DMS 273 (cell line): ENCODE results near the gene AOX1.
"Not testable (repeated sequence)": the region's sequence is repeated elsewhere in the genome, so short reads cannot be mapped to it uniquely, and the experiment has no call there.

Experiments
- DNase-seq: peaks from one replicate; lab custom pipeline; 2025; ENCODE audit not compliant: unreplicated experiment; lab: John Stamatoyannopoulos, UW

AOX1 gene

DNA sequence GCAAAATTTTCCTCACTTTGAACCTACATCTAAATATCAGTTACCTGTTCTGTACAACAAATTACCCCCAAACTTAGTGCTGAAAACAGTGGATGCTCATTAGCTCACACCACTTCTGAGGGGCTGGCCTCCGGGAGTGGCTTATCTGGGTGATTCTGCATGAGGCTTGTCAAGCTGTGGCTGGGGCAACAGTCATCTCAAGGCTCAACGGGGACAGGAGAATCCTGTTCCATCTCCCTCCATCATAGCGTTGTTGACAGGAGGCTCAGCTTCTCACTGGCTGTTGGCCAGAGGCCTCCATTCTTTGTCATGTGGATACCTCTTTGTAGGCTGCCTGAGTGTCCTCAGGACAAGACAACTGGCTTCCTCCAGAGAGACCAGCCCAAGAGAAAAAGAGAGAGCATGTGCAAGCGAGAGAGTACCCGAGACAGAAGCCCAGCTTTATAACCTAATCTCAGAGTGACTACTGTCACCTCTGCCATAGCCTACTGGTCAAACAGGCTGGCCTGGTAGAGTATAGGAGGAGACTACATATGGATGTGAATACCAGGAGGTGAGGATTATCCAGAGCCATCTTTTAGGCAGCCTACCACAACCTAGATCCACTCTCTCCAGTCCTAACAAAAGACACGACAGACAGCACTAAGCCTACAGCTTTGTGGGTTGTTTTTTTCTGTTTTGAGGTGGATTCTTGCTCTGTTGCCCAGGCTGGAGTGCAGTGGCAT, 79.1 kb downstream of the AOX1 start:
- DNase-seq: no peak

DNA sequence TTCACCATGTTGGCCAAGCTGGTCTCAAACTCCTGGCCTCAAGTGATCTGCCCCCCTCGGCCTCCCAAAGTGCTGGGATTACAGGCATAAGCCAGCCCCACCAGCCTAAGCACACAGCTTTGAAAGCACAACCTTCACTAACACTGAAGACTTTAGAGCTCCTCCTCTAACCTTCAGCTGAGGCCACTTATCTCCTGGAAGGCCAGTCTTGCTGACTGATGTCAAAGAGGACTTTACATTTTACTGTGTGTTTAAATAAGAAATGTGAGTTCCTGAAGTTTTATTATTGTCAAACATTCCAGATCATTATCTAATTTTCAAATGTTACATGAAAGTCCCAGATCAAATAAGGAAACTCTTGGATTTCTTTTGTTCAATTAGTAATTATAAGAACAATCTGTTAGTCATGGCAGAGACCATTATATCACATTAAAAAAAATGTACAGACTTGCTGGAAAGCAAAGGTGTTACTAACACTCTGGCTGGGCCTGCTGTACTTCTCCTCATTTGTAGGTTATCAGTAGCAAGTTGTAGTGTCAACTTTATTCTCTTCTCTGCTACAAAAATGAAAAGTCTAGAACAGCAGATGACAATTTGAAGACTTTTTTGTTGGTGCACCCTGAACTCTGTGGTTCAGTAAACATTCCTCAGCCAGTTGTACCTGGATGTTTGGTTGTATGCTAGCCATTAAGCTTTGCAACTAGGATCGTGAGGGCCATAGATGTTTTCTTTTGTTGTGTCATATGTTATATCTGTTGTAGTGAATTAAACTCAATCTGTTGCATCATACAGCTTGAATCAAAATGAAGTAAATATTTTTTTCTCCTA, 80.0 kb downstream of the AOX1 start:
- DNase-seq: no peak

DNA sequence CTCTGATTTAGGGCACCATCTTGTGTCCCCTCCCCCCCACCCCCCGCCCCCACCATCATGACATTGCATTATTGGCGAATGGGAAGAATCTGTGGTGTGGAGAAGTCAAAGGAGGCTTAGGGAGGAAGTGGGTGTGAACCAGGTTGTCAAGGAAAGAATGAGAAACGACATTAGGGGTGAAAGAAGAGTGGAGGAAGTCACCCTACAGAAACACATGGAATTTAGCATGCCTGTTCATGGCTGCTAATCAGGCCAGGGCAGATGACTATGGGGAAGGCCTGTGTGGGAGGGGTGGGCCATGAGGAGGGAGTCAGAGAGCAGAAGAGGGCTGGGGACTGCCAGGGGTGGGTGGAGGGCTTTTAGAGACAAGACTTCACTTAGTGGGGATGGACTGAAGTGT, 81.6 kb downstream of the AOX1 start:
- DNase-seq: no peak

DNA sequence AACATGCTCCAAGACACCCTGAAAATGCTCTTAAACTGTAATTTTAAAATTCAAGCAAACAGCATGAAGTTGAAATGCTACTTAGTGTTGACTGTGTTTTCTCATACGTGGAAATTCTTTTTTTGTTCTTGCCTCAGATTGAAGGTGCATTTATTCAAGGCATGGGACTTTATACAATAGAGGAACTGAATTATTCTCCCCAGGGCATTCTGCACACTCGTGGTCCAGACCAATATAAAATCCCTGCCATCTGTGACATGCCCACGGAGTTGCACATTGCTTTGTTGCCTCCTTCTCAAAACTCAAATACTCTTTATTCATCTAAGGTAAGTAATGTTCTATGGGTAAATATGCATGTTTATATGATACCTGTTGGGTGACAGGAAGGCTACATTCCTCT, 82.7 kb downstream of the AOX1 start:
- DNase-seq: no peak

DNA sequence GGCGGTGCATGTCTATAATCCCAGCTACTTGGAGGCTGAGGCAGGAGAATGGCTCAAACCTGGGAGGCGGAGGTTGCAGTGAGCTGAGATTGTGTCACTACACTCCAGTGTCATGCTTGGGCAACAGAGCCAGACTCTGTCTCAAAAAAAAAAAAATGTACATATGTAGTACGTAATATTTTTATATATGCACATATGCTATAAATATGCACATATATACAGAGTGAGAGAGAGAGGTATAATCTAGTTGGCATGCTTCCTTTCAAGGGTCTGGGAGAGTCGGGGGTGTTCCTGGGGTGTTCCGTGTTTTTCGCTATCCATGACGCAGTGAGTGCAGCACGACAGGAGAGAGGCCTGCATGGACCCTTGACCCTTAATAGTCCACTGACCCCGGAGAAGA, 83.5 kb downstream of the AOX1 start:
- no peak for DNase-seq

DNA sequence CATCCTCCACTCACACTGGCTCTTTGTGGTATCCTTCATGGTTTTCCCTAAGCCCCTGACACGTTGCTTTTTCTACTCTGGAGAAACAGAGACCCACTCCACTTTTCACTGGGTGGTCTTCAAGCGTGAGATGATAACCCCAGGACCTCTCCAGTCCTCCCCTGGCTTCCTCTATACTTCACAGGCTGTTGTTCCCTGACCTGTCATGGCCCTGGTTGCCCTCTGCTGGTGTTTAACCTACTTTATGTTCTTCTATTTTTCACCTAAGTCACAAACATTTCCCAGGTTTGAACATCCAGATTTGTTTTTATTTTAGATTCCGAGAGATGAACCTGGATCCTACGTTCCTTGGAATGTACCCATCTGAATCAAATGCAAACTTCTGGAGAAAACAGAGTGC, 84.5 kb downstream of the AOX1 start:
- no peak for DNase-seq

DNA sequence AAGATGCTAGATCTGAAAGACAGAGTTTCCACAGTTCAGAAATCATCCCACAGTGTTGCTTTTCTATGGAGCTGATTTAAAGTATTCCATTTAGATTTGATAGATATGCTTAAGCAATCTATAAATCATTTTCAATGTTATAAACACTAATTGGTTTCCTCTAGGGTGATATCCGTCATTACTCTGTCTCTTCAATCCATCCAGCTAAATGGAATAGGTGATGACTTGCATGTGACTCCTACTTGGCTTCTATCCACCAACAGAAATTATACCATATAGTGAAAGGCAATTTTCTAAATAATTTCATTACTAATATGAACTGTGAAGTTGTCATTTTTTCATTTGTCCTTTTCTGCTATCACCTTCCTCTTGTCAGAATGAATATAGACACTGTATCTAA, 84.9 kb downstream of the AOX1 start:
- DNase-seq: no peak

DNA sequence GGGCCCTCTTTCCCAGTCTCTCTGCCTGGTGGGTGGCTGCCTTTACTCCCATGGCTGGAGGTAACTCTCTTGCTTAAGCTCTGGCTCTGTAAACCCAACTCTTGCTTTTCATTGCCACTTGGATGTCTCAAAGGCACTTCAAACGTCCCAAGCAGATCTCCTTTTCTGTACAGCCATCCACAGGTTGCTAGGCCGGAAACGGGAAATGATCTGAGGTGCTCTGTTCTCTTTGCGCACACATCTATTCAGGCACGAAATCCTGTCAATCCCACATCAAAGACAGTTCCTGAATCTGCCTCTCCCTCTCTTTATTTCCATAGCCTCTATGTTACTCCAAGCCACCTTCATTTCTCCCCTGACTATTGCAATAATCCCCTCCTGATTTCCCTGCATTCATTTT, 87.4 kb downstream of the AOX1 start:
- DNase-seq: no peak

DNA sequence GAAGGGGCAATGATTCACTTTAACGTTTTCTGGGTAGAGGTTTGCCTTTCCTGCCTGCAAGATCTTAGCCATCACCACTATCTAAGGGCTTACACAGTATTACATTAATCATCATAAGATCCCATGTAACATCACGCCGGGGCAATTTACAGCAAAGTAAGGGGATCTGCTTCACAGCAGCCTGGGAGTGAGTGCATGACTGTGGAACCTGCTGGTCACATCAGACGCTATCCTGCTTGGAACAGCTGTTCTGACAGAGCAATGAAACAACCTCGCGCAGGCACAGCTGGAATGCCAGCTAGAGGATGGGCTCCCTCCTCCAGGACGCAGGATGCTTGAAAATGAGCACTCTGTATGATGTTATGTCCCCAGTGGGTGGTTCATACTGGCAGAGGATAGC, 89.0 kb downstream of the AOX1 start:
- no peak for DNase-seq

DNA sequence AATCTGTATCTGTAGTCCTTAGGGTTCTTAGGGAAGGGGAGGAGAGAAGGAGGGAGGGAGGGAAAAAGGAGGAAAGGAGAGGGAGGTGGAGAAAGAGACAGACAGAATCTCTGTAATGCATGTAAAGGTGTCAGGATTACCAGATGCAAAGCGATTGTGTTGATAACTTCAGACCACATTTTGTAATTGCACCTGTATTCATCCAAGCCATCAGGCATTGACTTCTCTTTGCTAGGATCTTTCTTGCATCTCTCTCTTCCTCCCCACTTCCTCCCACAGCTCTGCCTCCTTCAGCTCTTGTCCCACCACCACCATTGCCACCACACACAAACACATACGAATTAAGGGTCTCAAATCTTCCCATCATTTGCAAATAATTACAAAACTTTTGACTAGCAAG, 91.4 kb downstream of the AOX1 start:
- DNase-seq: no peak

DNA sequence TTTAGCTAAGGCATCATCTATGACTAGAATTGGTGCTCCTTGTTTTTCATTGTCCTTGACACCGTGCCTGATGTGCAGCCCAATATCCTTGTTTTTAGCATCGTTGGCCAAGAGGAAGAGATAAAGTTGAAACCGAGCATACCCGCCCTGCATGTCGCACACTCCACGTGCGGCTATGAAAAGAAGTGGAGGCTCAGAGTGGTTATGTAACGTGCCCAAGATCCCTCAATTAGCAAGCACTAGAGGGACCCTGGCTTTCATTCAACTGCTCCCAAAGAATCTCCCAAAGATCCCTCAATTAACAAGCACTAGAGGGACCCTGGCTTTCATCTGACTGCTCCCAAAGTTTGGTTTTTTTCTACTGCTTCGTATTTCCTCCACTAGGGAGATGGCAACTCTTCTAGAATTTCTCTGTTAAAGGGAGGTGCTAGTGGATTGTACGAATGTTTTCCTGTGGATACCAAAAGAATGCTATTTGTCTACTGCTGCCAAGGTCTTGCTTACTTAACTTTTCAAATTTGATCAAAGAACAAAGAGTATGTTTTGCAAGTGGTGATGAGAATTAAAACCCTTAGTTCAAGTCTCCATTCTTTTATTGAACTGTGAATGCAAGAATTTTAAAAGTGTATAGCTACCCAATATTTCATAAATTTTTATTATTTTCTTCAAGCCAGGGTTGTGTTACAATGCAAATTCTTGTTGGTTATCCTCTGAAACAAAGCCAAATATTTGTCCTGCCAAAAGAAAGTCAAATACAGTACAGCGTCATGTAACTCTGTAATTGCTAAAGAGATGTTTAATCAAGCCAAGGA, 92.1 kb downstream of the AOX1 start:
- no peak for DNase-seq

DNA sequence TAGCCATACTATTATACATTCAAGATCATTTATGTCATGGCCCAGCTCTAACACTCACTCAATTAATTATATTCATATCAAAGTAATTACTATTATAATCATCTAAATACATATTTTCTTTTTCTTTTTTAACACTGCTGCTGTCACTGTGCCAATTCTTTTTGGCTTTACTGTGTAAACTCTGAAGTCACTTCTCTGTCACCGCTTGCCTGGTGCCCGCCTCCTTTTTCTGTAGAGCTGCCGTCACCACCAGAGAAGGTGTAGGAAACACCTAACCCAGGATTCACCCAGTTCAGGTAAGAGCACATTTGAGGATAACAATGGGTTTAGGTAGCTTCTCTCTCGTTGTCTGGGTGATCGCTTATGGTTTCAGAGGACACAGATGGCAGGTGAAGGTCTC, 93.3 kb downstream of the AOX1 start:
- DNase-seq: no peak

DNA sequence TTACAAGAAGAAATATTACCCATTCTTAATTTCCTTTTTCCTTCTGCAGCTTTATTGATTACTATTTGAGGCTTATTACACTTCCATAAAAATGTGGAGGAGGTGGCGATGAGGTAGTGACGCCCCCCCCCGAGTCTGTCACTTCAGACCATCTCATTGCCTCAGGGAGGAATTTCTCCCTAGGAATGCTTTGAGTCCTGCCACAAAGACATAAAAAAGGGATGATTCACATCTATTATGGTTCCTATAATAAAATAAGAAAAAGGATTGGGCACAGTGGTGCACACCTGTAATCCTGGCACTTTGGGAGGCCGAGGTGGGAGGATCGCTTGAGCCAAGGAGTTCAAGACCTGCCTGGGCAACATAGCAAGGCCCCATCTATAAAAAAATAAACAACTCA, 93.7 kb downstream of the AOX1 start:
- DNase-seq: no peak

DNA sequence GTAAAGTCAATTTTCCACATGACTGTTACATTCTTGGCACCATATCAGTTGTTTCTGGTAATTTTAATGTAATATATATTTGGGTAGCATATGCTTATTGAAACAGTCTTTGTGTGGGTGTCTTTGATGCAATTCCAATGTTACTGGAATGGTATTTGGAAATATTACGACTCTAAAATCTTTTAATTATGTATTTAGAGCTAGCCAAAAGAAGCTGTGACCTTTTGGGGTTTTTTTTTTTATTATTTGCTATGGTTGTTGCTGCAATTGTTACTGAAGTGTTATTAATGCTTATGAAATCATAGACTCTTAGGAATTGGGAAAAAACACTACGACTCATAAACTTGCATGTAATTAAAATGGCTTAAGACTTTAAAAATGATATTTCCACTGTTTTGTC, 95.9 kb downstream of the AOX1 start:
- no peak for DNase-seq

DNA sequence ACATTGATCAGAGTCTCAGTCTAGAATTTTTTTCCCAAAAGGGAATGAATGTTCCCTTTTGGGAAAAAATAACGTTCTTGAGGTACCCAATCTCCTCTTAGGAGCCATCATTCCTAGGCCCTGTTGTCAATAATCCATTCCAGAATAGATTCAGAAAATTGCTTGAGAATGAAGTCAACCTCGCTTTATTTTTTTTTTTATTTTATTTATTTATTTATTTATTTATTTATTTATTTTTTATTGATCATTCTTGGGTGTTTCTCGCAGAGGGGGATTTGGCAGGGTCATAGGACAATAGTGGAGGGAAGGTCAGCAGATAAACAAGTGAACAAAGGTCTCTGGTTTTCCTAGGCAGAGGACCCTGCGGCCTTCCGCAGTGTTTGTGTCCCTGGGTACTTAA, 96.6 kb downstream of the AOX1 start:
- DNase-seq: not testable (repeated sequence)

DNA sequence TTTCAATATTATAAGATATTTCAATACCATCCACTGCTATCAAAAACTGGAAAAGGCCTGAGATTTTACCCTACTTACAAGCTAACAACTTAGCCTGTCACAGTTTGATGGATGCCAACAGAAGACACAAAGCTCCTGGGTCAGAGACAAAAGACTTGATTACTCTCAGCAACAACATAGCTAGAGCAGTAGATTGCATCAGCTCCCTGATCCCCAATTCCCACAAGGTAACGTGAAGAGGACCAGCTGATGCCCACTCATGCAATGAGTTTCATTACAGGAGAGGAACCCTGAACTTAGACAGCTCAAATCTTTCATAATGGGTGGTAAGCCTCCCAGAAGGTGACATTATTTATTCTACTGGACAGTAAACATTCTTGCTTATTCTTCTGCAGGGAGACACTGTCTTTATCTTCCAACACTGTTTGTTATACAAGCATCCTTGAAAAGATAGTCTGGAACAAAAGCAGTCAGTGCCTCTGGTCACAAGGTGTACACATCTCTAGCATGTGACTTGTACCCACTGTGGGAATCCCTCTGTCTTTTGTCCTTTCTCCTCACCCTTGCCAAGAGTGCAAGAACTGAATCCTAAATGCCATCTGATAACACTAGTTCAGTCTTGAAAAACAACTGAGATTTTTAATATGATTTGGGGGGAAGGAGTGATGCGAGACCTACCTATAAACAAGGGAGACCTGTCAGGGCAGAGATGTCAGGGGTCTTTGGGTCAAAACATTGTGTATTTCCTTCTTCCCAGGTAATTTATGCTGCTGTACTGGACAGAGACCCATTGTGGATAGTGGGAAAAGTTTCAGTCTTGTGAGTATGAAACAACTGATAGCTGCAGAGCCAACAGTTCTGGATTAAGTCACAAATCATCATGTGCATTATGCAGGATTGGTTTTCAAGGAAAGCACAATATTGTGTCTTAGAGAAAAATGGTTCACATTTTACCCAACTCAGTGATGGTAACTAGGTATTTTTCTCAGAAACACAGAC, 102.4 kb downstream of the AOX1 start:
- no peak for DNase-seq

DNA sequence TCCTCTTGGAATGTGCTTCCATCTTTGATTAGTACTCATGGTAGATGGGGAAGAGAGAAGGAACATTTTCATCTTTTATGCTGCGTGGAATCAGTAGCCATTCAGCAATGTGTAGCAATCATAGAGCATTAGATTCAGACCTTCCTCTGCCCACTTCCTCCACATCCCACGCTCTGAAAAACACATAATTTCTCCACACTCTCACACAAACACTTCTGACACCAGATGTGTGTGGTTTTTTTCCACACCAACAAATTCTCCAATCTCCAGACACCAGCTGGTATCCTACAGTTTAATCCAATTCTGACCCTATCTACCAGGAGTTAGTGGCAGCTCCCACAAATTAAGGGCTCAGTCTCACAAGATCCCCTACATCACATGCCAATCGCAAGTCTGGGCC, 103.3 kb downstream of the AOX1 start:
- no peak for DNase-seq

DNA sequence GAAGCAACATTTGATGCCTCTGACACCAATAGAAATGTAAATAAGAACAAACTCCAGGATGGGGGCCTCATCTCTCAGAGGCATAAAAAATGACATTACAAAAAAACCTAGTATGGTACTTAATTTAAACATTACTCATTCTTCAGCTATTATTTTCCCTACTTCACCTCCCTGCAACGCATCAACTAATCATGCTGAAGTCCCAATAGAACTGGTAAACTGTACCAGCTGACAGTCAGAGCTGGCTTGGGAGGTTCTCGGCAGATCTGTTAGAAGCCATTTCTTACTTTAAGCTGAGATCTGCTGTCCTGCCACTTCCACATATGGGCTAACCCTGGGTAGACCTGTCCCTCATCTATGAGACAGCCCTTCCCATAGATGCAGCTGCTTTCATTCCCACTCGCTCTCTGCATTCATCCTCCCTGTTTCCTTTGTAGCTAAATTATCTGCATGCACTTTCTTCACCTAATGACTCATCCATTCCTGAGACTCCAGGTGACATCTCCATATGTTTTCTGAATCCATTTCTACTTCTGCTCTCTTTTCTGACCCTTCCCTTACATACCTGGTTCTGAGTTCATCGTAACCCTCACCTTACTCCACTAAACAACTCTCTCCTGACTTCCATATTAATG, 108.1 kb downstream of the AOX1 start:
- no peak for DNase-seq

DNA sequence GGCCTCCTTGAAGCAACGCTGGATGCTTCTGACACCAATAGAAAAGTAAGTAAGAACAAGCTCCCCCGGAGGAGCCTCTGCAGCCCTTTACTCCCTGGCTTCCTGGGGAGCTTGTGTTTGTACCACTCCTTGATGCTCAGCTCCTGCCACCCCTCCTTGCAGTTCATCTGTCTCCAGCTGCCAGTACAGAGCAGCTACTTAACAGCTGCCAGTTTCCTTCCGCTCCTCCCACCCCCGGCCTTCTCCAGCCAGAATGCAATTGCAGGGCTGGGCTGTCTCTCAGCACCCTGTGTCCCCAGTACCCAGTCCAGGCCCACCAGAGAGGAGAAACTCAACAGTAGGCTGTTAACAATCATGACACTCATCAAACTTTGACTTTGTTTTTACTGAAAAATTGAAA, 109.4 kb downstream of the AOX1 start:
- peak; percentile 32 for DNase-seq

DNA sequence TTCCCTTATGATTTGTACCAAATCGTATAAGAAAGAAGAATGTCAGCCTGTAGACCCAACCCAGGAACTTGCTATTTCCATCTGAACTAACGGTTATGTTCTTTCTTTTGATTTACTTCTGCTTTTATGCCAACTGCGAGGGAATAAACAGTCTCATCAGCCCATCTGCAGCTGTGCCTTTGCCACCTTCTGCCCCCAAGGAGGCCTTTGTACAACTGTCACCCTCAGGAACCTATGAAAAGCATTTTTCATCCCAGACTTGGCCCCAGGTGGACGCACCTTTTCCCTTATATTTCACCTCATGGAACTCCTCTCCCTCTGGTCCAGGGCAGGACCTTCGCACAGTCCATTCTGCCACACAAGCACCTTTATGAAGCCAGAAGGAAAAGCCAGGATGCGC, 109.8 kb downstream of the AOX1 start:
- DNase-seq: no peak
